K562 (cell line): ENCODE data around the gene CHAC1. TPM values are rescaled to one million over a fixed set of nuclear protein-coding genes. Genes with fewer than 3 reads are reported as not detected.

Experiments
- ATAC-seq: fragments of 200-7000 bp; cut with Tn5 transposase; 3 replicates; pipeline ENCODE4 v1.9.1; 2020; ENCODE audit warnings: moderate library complexity
- BruUV-seq: library from RNA; stranded (reverse); fragments of 400-500 nt; replicated peaks from 2 replicates; lab custom pipeline; 2021; lab: Mats Ljungman, UMichigan
- CTCF ChIA-PET: fragments of 300-600 bp; formaldehyde crosslinking; extraction: SDS; loops from one replicate; lab custom pipeline; 2021; ENCODE audit warnings: low intra/inter-chr PET ratio; lab: Yijun Ruan, JAX
- POLR2A ChIA-PET: fragments of 300-600, 350-650 bp; sonication (Branson Sonifier 250); formaldehyde crosslinking; extraction: SDS; loops from one replicate; lab custom pipeline; 2021; ENCODE audit warnings: antibody characterized with exemption, inconsistent platforms; lab: Yijun Ruan, JAX
- DNase-seq, 4 experiments: peaks; one replicate each; pipeline versions ENCODE4 v3.0.0 to v3.0.0-alpha.2; 2011 to 2018; ENCODE audit warnings: low spot score in 3 of 4, mixed read lengths in 3 of 4; ENCODE audit errors: extremely low read depth in 1 of 4
- FAIRE-seq: peaks from 2 replicates; lab custom pipeline; 2011; peaks lifted over from hg19 to GRCh38; lab: Jason Lieb, UNC
- H2AFZ ChIP-seq: 2 replicates; pipeline ENCODE4 v1.6.0; 2011; ENCODE audit warnings: low read depth, low read length, control low read depth, inconsistent platforms
- H3K27ac ChIP-seq: fragments of 200-600 bp; 3 replicates; pipeline ENCODE4 v1.8.0; 2011; ENCODE audit warnings: low read depth, mild to moderate bottlenecking, control low read depth, inconsistent platforms, low read length, moderate library complexity, mixed read lengths; ENCODE audit errors: extremely low read depth
- H3K27me3 ChIP-seq, 2 experiments: fragments of 300-600 bp in 1 of 2; 2 replicates in 1 of 2; 3 replicates in 1 of 2; pipeline versions ENCODE4 v1.6.0 to v1.8.0; 2011; ENCODE audit warnings: inconsistent platforms in 2 of 2, low read length in 2 of 2, mild to moderate bottlenecking in 1 of 2, mixed read lengths in 1 of 2, moderate library complexity in 1 of 2; ENCODE audit not compliant: control insufficient read depth in 2 of 2, insufficient read depth in 2 of 2
- H3K36me3 ChIP-seq: fragments of 300-600 bp; 3 replicates; pipeline ENCODE4 v1.8.0; 2011; ENCODE audit warnings: mild to moderate bottlenecking, low read length, inconsistent platforms; ENCODE audit not compliant: control insufficient read depth, insufficient read depth
- H3K4me1 ChIP-seq, 2 experiments: fragments of 200-600 bp in 1 of 2; replicated peaks in 1 of 2; 2 replicates in 1 of 2; 3 replicates in 1 of 2; pipeline versions ENCODE4 v1.5.1 to v1.8.0; 2011; ENCODE audit warnings: inconsistent platforms in 2 of 2, low read length in 2 of 2, mild to moderate bottlenecking in 1 of 2, mixed read lengths in 1 of 2, moderate library complexity in 1 of 2; ENCODE audit not compliant: control insufficient read depth in 2 of 2, insufficient read depth in 2 of 2
- H3K4me2 ChIP-seq: 2 replicates; pipeline ENCODE4 v1.6.1; 2011; ENCODE audit warnings: low read length, control low read depth, inconsistent platforms, mixed read lengths; ENCODE audit not compliant: insufficient read depth
- H3K4me3 ChIP-seq: fragments of 200-600 bp; sonication (generic), shearing (Covaris generic); 2 replicates; pipeline ENCODE4 v1.5.1; 2016; ENCODE audit warnings: control low read depth, inconsistent platforms
- H3K79me2 ChIP-seq: fragments of 200-600 bp; 3 replicates; pipeline ENCODE4 v1.8.0; 2011; ENCODE audit warnings: low read length, inconsistent platforms; ENCODE audit not compliant: control insufficient read depth, insufficient read depth
- H3K9ac ChIP-seq, 2 experiments: 2 replicates each; pipeline versions ENCODE4 v1.6.0 to v1.6.1; 2011; ENCODE audit warnings: low read depth in 2 of 2, low read length in 2 of 2, control low read depth in 1 of 2, inconsistent platforms in 1 of 2, mild to moderate bottlenecking in 1 of 2, mixed read lengths in 1 of 2; ENCODE audit not compliant: insufficient read depth in 1 of 2
- H3K9me1 ChIP-seq: one replicate; pipeline ENCODE4 v1.6.0; 2011; ENCODE audit warnings: inconsistent platforms, mild to moderate bottlenecking, low read length, moderate library complexity; ENCODE audit not compliant: control insufficient read depth, insufficient read depth
- H3K9me3 ChIP-seq: replicated peaks from 2 replicates; pipeline ENCODE4 v1.5.1; 2011; ENCODE audit warnings: low read depth, low read length, inconsistent platforms; ENCODE audit not compliant: control insufficient read depth, insufficient read depth
- H4K20me1 ChIP-seq: replicated peaks from 2 replicates; pipeline ENCODE4 v1.6.1; 2011; ENCODE audit warnings: low read length, inconsistent platforms, mixed read lengths; ENCODE audit not compliant: control insufficient read depth, insufficient read depth
- BRF2 ChIP-seq: IDR thresholded peaks from 3 replicates; pipeline ENCODE4 v1.6.1; 2011; ENCODE audit warnings: borderline replicate concordance, mild to moderate bottlenecking; ENCODE audit not compliant: insufficient read length, insufficient read depth
- CEBPG ChIP-seq, 3 experiments: fragments of 200-800 bp in 1 of 3; sonication (Bioruptor generic) in 1 of 3; sonication (generic) in 1 of 3; formaldehyde crosslinking in 1 of 3; IDR thresholded peaks in 2 of 3; conservative IDR thresholded peaks in 1 of 3; 2 replicates each; pipeline versions ENCODE4 v1.6.1 to v1.8.0; 2016 to 2022; ENCODE audit warnings: missing compliant biosample characterization in 2 of 3, missing genetic modification characterization in 2 of 3, mild to moderate bottlenecking in 1 of 3, missing genetic modification reagents in 1 of 3
- CSDE1 ChIP-seq, 2 experiments: fragments of 450-650 bp; IDR thresholded peaks; 2 replicates each; pipeline ENCODE4 v1.6.1; 2016; ENCODE audit warnings: mild to moderate bottlenecking in 1 of 2
- IFI16 ChIP-seq: fragments of 250-450 bp; sonication (Bioruptor Pico); IDR thresholded peaks from 2 replicates; pipeline ENCODE4 v2.1.2; 2022; ENCODE audit warnings: mild to moderate bottlenecking, inconsistent platforms
- MCM7 ChIP-seq, 2 experiments: fragments of 450-650 bp; IDR thresholded peaks; 2 replicates each; pipeline ENCODE4 v1.6.1; 2016 to 2018
- NFXL1 ChIP-seq: fragments of 450-650 bp; formaldehyde crosslinking; IDR thresholded peaks from 2 replicates; pipeline ENCODE4 v1.4.0; 2021; ENCODE audit warnings: mild to moderate bottlenecking
- PPARD ChIP-seq: fragments of 250-450 bp; sonication (Bioruptor Pico); IDR thresholded peaks from 2 replicates; pipeline ENCODE4 v1.8.0; 2022; ENCODE audit warnings: inconsistent platforms, mild to moderate bottlenecking, moderate library complexity
- RBFOX2 ChIP-seq: fragments of 200-400 bp; formaldehyde crosslinking; IDR thresholded peaks from 2 replicates; pipeline ENCODE4 v1.6.1; 2017; ENCODE audit warnings: low read depth, mild to moderate bottlenecking, low read length, moderate library complexity
- RNF2 ChIP-seq: sonication (generic); IDR thresholded peaks from 2 replicates; pipeline ENCODE4 v1.6.1; 2016
- WHSC1 ChIP-seq: IDR thresholded peaks from one replicate; pipeline ENCODE4 v1.6.1; 2012; ENCODE audit warnings: low read length, control low read depth, inconsistent platforms
- ZNF280B ChIP-seq: fragments of 250-450 bp; sonication (Bioruptor Pico); IDR thresholded peaks from 2 replicates; pipeline ENCODE4 v1.5.1; 2021; ENCODE audit warnings: mild to moderate bottlenecking
- ZNF318 ChIP-seq, 2 experiments: fragments of 450-650 bp; IDR thresholded peaks; 2 replicates each; pipeline ENCODE4 v1.6.1; 2016; ENCODE audit warnings: mild to moderate bottlenecking in 2 of 2, borderline replicate concordance in 1 of 2, low read depth in 1 of 2, moderate library complexity in 1 of 2
- WGBS: fragments of 100-300 bp; shearing (Covaris generic); methylation state at CpG from one replicate; pipeline ENCODE4 v1.1.6; 2016; ENCODE audit warnings: low coverage, mixed read lengths; ENCODE audit not compliant: insufficient coverage; ENCODE audit errors: missing lambda C conversion rate; 5-methylcytosine and 5-hydroxymethylcytosine counted together
- in situ Hi-C: fragments of 300-500 bp; cut with MboI; formaldehyde crosslinking; loops from 4 replicates; pipeline ENCODE4 v1.15.0; 2018; ENCODE audit warnings: inconsistent platforms, mixed read lengths
- intact Hi-C: fragments of 100-400 bp; cut with micrococcal nuclease; formaldehyde crosslinking; loops from 2 replicates; pipeline ENCODE4 v1.14.2; 2022
- polyA plus RNA-seq, 8 experiments: library from polyadenylated mRNA; depleted of rRNA in 4 of 8; stranded (reverse) in 5 of 8; unstranded in 3 of 8; fragments of >200 nt; fragmentation: Nextera tagmentation in 2 of 8; fragmentation: Illumina TruSeq in 1 of 8; extraction: Ambion mirVana in 2 of 8; extraction: Trizol in 1 of 8; gene quantifications; 2 replicates each; pipeline versions ENCODE4 v1.2.1 to v1.2.3, GENCODE V29; 2011 to 2014; ENCODE audit warnings: inconsistent platforms in 1 of 8, missing spikeins in 1 of 8
- total RNA-seq, 7 experiments: library from RNA; depleted of rRNA in 6 of 7; stranded (reverse); fragments of >200 nt in 6 of 7; fragmentation: Illumina TruSeq in 2 of 7; extraction: Trizol in 2 of 7; gene quantifications; 2 replicates each; pipeline versions ENCODE4 v1.2.1 to v1.2.3, GENCODE V29; 2011 to 2021; ENCODE audit warnings: low replicate concordance in 1 of 7

CHAC1 gene
- total and polyA plus RNA-seq, 9 of the 15 experiments (the other 6 are each of a cell fraction or from before 2014, with no cell fraction given): 0.47 to 39.0 (median 7.5) TPM

- CTCF ChIA-PET: no interaction called here
- FAIRE-seq (no peak), ATAC-seq (no peak), DNase-seq (no peak)
- Histone ChIP-seq H3K9me1 (no peaks in the 10 kb centered on the region), H3K9me3 (no peaks in the 10 kb centered on the region), H3K4me2 (no peak overlapping the region), H3K9ac (no peak overlapping the region), H3K27me3 (no peaks in the 10 kb centered on the region), H3K4me1 (no peaks in the 10 kb centered on the region), H3K27ac (no peak overlapping the region), H2AFZ (no peak overlapping the region), H3K4me3 (no peak overlapping the region), H3K36me3 (peaks cover 79% of the 10 kb centered on the region), H4K20me1 (no peaks in the 10 kb centered on the region), H3K79me2 (no peaks in the 10 kb centered on the region)
- intact Hi-C loops (no loop called here), in situ Hi-C loops (no loop called here)
- no TSS peak for BruUV-seq
- WGBS: 92% methylated on average over 3 of the region's 3 CpGs
- POLR2A ChIA-PET: interaction anchor here (1.2 to 1.3 kb wide), 2 partner anchors 15 kb away, joined by 4 read pairs; no protein-coding TSS in a partner anchor
- TF ChIP-seq PPARD (no peak), ZNF318 (IDR thresholded peaks at IDR 0.05; ENCODE audit: borderline replicate concordance in 1 of 2, low read depth in 1 of 2) (no peak), ZNF280B (CRISPR knock-in tag) (no peak), NFXL1 (CRISPR knock-in tag) (no peak), RBFOX2 (no peak), BRF2 (no peak), IFI16 (CRISPR knock-in tag) (no peak), MCM7 (IDR thresholded peaks at IDR 0.05) (no peak), WHSC1 (no peak), CSDE1 (IDR thresholded peaks at IDR 0.05) (no peak), RNF2 (no peak), CEBPG (CRISPR knock-in tag; IDR thresholded peaks at IDR 0.05) (no peak), CEBPG (tag; conservative IDR thresholded peaks at IDR 0.05 in 1 of 2, IDR thresholded peaks at IDR 0.05 in 1 of 2) (no peak)
These were observed 38.1 kb downstream of the CHAC1 start for GRCh38 chr15:40991355-40991754.
